NCI-H1436 treated with DMSO at 0.1 percent for 48 hours (cell line): ENCODE results near the gene OR2T10.
"Not testable (repeated sequence)": the region's sequence is repeated elsewhere in the genome, so short reads cannot be mapped to it uniquely, and the experiment has no call there.

Experiments used
- DNase-seq: peaks from one replicate; lab custom pipeline; 2025; lab: John Stamatoyannopoulos, UW

OR2T10 gene

DNA sequence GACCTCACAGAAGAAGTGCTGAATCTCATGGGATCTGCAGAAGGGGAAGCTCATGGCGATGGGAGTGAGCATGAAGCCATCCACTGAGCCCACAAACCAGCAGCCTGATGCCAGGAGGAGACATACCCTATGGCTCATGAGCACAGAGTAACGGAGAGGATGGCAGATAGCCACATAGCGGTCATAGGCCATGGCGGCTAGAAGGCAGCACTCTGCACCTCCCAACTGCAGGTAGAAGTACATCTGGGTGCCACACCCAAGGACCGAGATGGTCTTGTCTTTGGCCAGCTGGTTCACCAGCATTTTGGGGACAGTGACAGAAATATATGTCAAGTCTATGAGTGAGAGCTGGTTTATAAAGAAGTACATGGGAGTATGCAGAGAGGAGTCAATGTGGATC is 4.3 kb downstream of the OR2T10 start:
- DNase-seq = no peak

DNA sequence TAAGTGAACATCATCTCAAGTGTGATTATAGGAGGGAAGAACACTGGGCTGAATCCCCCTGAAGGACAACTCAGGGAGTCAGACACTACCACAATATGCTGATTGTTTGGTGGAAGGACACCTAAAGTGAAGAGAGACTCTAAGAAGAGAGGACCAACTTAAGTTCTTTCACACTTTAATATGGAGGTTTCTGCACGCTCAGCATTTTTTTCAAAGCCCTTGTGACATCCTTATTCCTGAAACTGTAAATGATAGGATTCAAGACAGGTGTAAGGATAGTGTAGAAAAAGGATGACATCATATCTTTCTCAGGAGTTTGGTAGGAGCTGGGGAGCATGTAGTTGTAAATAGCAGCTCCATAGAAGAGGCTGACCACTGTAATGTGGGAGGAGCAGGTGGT is 4.8 kb downstream of the OR2T10 start:
- DNase-seq = no peak

DNA sequence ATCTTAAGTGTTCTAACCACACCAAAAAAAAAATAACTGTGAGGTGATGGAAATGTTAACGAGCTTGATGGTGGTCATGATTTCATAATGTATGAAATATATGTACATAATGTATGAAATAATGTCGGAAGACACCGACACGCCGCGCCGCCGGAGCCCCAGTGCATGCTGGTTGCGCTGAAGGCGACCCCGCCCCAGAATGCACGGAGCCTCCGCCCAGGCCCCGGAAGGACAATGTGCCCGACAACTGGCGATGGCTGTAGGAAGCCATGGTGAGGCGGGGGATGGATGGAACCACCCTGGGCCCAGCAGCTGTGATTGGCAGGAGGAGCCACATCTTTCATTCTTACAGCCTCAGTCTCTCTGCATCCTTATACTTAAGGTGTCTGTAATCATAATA is 7.4 kb downstream of the OR2T10 start:
- no peak for DNase-seq

DNA sequence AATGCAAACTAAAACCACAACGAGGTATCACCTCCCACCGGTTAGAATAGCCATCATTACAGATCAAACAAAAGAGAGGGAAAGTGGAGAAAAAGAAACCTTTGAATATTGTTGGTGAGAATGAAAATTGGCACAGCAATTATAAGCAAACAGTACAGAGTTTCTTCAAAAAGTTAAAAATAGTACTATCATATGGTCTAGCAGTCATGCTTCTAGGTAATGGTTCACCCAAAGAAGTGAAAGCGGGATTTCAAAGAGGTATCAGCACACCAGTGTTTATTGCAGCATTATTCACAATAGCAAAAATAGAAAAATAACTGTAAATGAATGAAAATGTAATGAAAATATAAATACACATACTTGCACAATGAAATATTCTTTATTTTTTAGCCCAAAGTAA is 8.2 kb downstream of the OR2T10 start:
- no peak for DNase-seq

DNA sequence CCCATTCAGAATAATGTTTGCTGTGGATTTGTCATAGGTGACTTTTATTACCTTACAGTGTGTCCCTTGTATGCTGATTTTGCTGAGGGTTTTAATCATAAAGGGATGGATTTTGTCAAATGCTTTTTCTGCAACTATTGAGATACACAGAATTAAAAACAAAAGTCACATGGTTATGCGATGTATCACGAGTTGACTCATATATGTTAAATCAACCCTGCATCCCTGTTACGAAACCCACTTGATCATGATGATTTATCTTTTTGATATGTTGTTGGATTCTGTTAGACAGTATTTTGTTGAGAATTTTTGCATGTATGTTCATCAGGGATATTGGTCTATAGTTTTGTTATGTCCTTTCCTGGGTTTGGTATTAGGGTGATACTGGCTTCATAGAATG is 12.2 kb downstream of the OR2T10 start:
- DNase-seq = no peak

DNA sequence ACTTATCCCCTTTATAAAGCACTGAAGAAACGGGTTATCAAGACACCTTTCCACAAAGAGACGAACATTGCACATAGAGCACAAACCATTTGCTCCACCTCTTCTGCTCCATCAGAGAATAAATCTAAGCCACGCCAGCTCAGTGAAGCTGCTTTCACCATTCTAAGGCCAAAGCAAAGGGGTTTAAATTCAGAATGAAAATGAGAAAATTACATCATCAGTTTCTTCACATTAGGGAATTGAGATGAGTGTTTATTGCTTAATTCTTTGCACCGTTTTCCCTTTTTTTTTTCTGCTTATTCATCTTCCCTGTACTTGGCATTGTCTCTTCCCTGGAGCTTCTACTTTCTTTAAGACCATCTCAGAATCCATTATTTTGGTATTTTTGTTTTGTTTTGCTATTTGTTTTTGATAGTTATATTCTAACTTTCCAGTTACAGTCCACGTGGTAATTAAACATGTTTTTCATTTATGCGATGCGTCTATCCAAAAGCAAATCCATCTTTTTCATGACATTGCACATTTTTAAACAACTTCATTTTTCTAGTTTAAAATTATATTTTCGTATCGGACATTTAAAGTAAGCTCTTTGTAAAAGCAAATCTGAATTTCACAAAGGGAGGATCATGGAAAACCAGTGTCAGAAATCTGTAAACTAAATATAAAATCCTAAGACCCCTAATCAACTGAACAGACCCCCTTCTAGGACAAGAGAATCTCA is 21.1 kb downstream of the OR2T10 start:
- no peak for DNase-seq

DNA sequence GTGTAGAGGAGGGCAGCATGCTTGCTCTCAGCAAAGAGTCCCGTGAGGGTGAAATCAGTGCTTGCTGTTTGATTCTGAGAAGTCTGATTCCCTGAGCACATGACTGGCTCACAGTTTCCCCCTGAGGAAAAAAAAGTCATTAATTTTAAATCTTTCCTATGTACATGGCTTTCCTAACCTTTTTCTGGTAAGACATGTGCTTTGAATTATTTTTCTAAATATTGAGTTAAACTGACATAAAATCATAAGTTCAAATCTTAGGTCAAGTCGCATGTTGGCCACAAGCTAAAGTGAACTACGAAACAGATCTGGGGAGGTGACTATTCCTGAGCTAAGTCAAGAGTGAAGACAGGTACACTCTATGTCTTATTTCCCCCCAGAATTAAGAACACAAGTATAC is 22.8 kb downstream of the OR2T10 start, which contains the start of gene OR2T34:
Gene OR2T34, minus strand, starts transcription at position 101 of the 400 bp plus-strand sequence. Its CDS starts 0 bp downstream, at position 101.
- not testable (repeated sequence) for DNase-seq

DNA sequence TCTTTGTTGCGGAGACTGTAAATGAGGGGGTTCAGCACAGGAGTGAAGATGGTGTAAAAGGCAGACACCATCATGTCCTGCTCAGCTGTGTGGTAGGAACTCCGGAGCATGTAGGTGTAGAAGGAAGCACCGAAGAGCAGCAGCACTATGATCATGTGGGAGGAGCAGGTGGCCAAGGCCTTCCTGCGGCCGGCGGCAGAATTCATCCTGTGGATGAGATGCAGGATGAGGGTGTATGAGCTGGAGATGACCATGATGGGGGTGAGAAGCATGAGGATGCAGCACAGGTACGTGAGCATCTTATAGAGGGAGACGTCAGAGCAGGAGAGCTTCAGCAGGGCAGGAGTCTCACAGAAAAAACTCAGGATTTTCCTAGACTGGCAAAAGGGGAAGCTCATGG is 23.6 kb downstream of the OR2T10 start:
- DNase-seq = not testable (repeated sequence)

DNA sequence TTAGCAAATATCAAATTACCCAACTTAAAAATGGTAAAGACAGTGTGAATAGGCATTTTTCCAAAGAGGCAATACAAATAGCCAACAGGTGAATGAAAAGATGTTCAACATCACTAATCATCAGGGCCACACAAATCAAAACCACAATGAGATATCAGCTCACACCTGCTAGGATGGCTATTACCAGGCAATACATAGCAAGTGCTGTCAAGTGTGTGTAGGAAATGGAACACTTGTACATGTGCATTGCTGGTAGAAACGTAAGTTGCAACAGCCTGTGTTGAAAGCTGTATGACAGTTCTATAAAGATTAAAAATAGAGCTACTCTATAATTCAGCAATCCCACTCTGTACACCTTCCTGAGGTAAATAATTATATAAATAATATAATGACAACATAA is 25.5 kb downstream of the OR2T10 start:
- not testable (repeated sequence) for DNase-seq

DNA sequence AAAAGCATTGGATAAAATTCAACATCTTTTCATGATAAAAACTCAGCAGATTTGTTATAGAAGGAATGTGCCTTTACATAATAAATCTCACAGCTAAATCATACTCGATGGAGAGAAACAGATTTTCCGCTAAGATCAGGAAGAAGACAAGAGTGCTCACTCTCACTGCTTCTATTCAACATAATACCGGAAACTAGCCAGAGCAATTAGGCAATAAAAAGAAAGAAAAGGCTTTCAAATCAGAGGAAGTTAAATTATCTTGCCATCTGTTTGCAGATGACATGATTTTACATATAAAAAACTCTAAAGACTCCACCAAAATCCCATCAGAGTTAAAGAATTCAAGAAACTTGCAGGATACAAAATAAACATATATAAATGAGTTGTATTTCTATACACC is 26.7 kb downstream of the OR2T10 start:
- DNase-seq = not testable (repeated sequence)

DNA sequence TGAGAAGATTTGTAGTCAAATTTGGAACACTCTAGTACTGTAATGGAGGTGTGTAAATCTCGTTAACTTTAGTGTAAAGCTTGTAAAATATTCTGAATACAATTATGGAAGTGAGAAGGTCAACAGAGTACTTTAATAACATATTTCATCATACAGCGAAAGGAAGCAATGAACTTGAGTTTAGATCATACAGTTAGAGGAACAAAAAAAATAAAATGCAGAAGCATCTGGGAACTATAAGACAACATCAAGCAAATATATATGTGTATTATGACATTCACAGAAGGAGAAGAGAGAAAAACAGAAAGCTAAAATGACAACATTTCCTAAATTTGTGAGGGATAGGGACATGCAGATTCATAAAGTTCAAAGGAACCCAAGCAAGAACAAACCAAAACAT is 28.5 kb downstream of the OR2T10 start:
- DNase-seq = not testable (repeated sequence)

DNA sequence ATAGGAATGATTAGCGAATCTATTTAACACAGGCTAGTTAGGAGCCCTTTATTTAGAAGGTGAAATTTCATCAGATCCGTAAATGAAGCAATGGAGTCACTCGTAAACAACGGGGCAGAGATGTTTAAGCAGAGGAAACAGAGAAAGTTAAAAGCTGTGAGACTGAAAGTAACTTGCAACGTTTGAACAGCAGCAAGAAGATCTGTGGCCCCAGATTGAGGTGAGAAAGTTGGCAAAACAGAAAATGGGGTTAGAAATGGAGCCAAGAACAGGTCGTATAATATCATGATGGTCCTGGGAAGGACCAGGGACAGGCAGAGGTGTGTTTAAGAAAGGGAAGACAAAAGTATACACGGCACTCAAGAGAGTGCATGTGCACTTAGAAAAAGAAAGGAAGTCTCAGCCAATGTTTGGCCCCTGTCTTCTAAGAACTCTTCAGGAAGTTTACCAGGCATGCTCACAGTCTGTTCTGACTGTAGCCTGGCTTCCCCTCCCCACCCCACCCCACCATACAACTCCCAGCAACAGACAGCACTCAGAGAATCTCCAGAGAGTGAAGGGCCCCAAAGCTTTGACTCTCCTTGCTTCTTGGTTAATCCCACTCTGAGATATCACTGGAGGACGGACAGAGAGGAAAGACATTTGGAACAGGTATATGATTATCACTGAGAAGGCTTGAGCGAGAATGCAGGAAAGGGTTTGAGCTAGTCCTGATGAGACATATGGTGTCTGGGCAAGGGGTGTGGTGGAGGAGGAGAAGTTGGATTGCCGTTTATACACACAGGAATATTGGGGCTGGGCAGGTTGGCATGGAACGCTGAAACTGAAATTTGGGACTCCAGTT is 31.7 kb downstream of the OR2T10 start:
- not testable (repeated sequence) for DNase-seq

DNA sequence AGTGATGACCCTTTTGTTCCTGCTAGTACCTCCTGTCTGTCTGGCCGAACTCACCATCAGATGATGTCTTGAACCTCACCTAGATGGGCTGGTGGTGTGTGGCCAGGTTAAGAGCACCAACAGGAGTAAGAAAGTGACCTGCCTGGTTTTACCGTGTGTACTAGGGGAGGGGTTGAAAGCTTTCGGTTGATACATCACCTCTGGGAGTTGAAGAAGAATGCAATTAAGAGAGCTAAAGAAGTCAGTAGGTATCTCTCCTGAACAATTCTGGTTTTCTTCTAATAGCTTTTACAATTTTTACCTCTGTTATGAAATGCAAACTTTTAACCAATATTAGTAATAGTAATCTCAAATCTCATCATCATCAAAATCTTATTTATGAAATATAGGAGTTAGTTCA is 34.8 kb downstream of the OR2T10 start, which contains the start of gene OR2T29:
Gene OR2T29, minus strand, starts transcription at position 101 of the 400 bp plus-strand sequence. CDS start 3,281 bp downstream, outside the sequence.
- DNase-seq = not testable (repeated sequence)

DNA sequence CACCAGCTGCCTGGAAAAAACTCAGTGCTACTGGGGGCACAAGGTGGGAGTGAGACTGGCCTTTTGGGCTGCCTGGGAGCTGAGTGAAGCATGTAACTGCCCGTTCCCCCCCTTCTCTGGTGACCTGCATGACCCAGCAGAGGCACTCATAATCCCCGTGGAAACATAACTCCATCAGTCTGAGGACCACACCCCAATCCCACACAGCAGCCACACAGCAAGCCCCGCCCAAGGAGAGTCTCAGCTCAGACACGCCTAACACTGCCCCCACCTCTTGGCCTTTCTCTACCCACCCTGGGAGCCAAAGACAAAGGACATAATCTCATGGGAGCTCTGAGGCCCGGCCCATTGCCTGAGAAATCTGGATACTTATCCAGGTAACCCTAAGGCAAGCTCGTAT is 46.5 kb downstream of the OR2T10 start:
- DNase-seq = not testable (repeated sequence)

DNA sequence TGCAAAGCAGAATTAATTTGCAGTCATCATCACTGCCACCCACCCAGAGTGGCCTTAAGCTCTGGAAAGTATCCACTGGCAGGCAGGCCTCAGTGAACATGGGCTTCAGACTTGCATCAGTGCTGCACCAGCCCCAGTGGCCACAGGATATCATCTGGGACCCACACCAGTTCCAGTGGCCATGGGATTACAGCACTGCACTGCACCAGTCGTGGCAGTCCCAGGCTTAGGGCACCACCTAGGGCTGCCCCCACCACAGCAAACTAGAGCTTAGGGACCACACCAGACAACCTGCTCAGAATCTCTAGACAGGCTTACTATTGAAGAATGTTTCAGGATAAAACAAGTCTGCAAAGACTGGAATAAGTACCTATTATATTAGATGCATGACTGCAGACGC is 50.1 kb downstream of the OR2T10 start:
- DNase-seq = not testable (repeated sequence)
